GM19372 (cell line): ENCODE results near the gene MAGEB17.
"Not testable (repeated sequence)": the region's sequence is repeated elsewhere in the genome, so short reads cannot be mapped to it uniquely, and the experiment has no call there.

Experiments used
- ATAC-seq: cut with Tn5 transposase; IDR thresholded peaks from one replicate; pipeline ENCODE4 v1.9.1; 2021; ENCODE audit warnings: mild to moderate bottlenecking, low read depth, moderate library complexity; ENCODE audit not compliant: unreplicated experiment

Gene MAGEB17

DNA sequence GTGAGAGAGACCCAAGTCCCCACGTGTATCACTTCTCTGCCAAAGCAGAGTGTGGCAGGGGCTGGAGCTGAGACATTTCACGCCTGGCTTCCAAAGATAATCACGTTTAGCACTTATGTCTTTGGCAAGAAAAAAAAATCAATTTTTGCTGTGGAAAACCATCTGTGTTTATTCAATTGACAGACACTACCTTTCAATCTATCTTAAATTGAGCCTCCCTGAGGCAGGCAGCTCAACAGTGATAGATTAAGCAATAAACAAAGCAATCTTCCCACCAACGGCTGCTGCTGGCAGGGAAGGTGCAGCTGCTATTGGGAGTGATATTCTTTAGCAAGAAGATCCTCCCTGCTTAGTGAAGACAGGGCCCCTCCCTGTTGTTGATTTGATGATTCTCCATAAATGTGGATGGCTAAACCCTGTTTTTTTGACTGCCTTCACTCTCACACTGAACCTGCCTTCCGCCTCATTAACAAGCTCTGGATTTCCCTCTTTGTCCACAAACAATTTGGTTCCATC is 11.6 kb upstream of the MAGEB17 start:
- no peak for ATAC-seq

DNA sequence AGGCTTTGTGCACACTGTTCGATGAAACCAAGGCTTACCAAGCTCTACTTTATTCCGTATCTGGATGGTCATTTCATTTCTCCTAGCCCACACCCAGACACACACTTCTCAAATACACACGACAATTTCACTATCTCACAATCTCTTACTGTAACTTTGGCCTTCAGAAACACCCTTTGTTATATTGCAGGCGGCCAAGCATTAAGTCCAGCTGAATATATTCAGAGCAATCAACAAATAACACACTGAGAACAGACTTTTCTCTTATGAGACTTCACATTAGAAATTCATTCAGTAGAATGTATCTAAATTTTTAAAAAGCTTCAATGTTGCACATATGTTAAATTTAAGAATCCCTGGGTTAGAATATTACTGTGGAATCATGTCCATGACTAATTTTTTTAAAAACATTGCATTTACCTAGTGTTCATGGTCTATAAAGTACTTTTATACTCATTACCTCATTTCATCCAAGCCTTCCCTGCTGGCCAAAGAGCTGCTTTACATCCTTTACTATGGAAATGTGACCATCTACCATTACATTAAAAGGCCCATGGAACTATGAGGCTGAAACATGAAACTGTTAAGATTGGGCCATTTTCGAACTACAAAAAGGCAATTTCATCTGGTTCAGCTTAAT is 10.5 kb upstream of the MAGEB17 start:
- ATAC-seq: no peak

DNA sequence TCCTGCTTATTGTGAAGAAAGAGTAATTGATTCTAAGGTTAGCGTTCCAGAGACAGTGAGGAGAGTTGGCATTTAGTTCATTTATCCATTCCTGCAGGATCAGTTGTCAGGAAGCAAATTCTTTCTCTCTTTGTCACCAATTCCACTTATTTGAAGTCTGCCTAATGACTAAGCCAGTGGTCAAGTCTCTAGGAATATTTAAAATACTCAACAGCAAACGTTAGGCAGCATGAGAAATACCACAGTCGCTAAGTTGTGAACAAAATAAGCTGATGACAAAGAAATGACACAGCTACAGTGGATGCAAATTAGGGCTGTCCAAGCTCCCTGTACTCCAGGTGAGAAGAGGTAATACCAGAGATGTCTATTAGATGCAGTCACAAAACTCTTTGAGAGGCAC is 6.6 kb upstream of the MAGEB17 start:
- no peak for ATAC-seq

DNA sequence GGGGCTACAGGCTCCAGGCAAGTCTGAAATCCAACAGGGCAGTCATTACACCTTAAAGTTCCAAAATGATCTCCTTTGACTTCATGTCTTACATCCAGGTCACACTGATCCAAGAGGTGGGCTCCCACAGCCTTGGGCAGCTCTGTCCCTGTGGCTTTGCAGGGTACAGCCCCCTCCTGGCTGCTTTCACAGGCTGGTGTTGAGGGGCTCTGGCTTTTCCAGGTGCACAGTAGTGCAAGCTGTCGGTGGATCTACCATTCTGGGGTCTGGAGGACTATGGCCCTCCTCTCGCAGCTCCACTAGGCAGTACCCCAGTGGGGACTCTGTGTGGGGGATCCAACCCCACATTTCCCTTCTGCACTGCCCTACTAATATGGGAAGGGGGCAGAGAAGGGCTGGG is 6.1 kb upstream of the MAGEB17 start:
- not testable (repeated sequence) for ATAC-seq

DNA sequence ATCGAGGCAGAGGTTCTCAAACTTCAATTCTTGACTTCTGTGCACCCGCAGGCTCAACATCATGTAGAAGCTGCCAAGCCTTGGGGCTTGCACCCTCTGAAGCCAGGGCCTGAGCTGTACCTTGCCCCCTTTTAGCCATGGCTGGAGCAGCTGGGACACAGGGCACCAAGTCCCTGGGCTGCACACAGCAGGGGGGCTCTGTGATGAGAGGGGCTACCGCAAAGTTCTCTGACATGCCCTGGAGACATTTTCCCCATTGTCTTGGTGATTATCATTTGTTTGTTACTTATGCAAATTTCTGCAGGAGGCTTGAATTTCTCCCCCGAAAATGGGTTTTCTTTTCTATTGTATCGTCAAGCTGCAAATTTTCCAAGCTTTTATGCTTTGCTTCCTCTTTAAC is 4.9 kb upstream of the MAGEB17 start:
- ATAC-seq: no peak

DNA sequence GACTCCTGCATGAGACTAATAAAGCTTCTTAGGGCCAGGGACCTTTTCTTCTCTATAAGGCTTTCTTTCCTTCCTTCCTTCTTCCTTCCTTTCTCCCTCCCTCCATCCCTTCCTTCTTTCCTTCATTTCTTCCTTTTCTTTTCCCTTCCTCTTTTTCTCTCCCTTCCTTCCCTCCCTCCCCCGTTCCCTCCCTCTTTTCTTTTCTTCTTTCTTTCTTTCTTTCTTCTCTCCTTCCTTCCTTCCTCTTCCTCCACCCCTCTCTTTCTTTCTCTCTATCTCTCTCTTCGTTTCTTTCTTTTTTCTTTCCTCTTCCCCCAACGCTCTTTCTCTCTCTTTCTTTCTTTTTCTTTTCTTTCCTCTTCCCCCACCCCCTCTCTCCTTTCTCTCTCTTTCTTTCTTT is 2.5 kb upstream of the MAGEB17 start:
- no peak for ATAC-seq

DNA sequence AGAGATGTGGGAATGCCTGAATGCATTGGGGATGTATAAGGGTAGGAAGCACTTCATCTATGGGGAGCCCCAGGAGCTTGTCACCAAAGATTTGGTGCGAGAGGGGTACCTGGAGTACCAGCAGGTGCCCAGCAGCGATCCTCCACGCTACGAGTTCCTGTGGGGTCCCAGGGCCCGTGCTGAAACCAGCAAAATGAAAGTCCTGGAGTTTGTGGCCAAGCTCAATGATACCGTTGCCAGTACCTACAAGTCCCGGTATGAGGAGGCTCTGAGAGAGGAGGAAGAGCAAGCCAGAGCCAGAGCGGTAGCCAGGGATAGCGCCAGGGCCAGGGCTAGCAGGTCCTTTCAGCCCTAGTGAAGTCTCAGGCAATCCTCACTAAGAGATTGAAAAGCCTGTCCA is 3.8 kb downstream of the MAGEB17 start:
- no peak for ATAC-seq

DNA sequence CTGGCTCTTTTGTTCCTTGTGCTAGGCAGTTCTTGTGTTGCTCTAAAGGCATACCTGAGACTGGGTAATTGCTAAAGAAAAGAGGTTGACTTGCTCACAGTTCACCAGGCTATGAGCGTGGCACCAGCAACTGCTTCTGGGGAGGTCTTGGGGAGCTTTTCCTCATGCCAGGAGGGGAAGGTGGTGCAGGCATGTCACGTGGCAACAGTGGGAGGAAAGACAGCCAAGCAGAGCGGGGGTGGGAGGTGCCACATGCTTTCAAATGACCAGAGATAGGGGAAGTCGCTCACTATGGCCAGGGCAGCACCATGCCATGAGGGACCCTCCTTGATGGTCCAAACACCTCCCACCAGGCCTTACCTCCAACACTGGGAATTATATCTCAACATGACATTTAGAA is 4.7 kb downstream of the MAGEB17 start:
- ATAC-seq: no peak

DNA sequence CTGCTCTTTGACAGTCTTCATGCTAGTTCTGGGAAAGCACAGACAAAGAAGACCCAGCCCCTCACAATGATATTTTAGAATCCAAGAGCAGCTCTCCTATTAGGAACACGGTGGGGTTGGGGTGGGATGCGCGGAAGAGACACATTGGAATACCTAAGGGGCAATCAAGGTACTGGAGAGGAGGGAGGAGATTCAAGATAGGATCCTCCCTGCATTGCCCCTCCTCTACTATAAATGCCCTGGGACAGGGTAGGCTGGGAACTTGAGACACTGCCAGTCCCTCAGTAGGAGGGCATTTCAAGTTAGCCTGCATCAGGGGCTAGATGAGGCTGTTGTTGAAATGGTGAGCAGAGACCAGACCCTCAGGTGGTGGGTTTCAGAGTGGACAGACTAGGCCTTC is 5.1 kb downstream of the MAGEB17 start:
- no peak for ATAC-seq

DNA sequence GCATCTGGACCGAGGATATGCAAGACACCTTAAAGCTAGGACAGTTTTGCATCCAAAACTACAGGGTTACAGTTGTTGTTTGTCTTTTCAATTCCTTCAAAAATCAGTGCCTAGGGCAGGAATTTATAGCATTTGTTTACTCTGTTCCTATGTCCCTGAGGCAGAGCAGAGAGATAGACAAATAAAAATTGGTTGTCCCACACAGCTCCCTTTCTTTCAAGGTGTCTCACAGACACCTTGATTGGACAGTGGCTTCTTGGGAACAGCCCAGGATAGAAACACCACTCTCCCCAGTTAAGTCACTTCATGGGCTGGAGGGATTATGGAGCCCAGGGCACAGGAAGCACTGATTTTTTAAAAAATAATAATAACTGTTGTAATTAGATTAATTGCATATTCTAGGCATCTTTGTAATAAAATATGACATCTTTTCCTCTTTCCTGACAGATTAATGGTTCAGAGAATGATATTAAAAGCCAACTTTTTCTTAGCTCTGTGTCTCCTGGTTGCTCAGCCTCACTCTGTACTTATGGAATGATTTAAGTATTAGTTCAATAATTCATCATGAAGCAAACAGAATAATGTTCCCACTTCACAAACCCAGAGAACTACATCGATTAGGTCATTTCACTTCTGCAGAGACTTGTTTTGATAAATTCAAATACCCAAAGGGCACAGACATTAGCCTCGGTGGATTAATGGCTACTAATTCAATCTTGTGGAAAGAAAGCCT is 8.2 kb downstream of the MAGEB17 start:
- ATAC-seq: no peak

DNA sequence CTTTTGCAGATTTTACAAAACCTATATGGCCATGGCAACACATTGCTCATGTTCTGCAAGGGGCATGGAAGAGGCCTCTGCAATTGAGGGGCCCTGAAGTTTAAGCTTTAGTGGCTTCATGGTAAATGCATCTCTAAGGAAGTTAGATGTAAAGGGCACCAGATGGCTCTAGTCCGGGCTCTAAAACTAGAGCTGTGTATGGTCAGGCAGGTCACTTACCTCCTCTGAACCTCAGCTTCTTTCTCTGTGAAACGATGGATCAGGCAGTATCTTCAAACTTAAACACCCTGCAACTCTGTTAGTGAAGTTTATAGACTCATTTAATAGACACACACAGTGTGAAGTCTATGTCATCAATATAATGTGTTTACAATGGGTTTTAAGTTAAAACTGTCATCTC is 10.0 kb downstream of the MAGEB17 start:
- no peak for ATAC-seq

DNA sequence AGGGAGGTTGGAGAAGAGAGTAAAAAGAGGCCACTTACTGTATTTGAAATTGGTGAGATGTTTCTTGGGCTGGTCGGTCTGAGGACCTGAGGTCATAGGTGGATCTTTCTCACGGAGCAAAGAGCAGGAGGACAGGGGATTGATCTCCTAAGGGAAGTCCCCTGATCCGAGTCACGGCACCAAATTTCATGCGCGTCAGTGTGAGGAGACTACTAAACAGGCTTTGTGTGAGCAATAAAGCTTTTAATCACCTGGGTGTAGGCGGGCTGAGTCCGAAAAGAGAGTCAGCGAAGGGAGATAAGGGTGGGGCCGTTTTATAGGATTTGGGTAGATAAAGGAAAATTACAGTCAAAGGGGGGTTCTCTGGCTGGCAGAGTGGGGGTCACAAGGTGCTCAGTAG is 16.6 kb downstream of the MAGEB17 start:
- not testable (repeated sequence) for ATAC-seq

DNA sequence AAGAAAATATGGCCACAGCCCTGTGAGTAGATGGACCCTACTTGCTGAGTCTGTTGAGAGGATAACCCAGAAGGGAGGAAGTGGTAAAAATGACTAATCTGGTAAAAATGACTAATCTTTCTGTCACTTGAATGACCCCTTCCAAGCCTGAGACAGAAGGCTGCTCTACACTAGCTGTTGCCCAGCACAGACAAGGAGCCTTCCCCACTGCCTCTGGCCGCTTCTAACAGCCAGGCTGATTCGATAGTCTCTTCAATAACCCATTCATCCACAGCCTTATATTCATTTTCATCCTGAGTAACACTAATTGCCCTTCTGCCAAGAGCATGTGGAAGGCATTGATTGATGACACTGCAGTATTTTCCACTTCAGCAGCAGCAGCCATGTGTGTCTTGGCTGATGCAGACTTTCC is 18.4 kb downstream of the MAGEB17 start:
- ATAC-seq: peak; percentile 100

DNA sequence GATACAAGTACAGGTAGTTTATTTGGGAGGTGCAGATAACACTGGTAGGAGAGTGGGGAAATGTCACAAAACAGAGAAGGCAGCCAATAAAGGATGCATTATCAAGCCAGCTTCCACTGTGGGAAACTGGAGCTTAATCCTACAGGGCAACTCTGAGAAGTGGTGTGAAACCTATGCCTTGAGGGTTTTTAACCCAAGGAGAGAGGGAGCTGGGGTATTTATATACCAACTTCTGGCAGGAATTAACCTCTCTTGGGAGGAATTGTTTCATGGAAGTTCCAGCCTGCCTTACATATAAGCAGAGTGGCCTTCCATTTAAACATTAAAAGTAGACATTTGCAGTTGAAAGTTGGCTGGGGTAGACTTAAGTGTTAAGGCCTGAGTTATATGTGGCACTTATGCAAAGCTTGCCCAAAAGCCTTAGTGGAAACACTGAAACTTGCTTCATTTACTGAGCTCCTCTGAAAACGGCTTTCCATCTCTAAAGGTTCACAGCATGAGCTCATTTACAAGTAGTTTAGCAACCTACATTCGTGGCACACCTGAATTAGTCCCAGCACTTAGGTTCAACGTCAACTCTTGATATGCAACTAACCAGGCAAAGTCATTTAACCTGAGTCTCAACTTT is 19.2 kb downstream of the MAGEB17 start:
- ATAC-seq: no peak

DNA sequence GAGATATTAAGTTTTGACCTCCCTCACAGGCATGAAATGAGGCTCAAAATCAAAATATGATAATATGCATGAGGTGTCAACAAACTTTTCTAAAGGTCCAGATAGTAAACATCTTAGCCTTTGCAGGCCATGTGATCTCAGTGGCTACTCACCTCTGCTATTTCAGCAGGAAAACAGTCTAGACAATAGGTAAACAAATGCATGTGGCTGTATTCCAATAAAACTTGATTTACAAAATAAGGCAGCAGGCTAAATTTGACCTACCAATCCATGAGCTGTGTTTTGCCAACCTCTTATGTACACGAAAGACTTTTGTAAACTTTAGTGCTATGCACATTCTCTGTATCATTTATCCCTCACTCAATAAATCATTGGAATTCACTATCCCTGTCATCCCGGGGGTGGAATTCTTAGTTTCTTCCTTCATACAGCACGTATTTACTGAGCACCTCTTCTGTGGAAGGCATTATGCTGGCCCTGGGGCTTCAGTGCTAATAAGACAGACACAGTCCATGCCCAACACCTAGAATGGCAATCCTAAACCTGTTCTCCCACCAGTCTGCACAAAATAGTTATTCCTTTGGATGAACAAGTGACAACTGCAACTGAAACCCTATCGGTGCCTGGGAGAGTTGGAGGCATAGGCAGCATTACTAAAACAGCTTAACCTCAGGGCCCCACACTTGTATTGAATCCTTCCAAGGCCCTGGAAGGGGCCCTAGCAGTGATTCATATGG is 19.9 kb downstream of the MAGEB17 start:
- ATAC-seq: no peak

DNA sequence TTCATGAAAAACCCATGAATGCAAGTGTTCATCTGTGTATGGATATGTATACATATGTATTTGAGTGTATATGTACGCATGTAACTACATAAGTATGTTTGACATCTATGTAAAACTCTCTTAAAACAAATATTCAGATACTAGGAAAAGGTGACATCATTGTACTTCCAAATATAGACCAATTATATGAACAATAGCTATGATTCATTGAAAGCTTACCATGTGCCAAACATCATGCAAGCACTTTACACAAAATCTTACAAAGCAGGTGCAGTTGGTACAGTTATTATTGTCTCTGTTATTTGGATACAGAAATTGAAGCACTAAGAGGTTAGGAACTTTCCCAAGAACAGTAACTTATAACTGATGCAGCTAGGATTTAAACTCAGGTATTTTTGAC is 21.4 kb downstream of the MAGEB17 start:
- no peak for ATAC-seq

DNA sequence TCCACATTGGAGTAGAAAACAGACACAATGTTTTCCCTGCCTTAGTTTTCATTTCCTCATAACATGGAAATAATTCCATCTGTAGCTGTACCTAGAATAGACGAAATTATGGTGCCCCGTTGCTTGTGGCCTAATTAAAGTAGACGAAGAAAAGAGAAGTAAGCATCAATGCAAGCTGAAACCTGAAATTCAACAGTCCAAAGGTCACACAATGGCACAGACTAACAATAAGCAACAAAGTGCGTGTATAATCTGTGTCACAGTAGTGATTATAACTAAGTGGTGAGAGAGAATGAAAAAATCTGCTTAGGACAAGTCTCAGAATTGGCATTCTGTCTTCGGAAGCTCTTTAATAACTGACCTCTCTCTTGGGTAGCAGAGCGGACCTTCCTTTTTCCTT is 24.3 kb downstream of the MAGEB17 start:
- no peak for ATAC-seq

DNA sequence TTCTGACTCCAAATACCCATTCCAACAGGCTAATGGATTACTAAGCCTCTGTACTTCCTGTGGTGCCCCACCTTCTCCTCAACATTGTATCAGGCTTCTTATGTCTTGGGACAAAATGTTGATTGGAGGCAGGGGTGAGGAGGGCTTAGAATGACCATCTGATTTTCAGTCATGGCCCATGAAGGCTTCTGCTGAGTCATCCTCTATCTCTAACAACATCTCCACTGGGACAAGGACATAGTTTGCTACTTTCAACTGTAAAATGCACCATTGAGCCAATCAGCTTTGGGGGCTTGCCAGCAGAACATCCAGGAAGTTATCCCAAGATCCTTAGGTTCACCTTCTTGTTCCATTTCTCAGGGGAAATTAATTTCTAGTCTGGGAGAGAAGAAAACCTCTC is 29.5 kb downstream of the MAGEB17 start:
- ATAC-seq: no peak

DNA sequence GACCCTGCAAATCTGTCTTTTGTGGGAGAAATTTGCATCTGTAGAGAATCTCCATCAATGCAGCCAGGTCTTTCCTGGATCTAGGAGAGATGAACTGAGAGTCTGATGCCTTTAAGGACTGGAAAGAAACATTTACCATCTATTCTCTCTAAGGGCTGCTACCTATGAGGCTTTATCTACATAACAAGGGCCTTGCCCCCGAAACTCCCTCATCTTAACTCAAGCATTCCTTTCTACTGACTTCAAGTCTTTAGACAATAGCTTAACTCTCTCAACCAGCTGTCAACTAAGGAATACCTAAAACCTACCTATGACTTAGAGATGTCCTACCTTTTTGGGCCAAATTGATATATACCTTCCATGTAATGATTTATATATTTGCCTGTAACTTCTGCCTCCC is 32.1 kb downstream of the MAGEB17 start:
- no peak for ATAC-seq

DNA sequence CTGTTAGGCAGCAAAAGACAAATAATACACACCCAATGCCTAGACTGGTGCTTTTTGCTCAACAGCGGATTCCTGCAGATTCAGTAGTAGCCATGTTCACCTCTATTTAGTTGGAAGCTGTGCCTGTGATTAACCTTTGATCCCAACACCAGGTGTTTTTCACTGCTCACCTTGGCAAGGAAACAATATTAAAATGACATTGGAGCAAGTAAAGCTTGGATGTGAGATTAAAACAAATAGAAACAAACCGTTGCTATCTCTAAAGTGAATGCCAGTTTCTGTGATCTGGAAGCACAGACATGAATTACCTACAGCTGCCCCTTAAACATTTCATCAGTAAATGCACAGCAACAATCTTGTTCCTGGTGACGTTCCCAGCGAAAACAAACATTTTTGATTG is 35.7 kb downstream of the MAGEB17 start:
- ATAC-seq: no peak

DNA sequence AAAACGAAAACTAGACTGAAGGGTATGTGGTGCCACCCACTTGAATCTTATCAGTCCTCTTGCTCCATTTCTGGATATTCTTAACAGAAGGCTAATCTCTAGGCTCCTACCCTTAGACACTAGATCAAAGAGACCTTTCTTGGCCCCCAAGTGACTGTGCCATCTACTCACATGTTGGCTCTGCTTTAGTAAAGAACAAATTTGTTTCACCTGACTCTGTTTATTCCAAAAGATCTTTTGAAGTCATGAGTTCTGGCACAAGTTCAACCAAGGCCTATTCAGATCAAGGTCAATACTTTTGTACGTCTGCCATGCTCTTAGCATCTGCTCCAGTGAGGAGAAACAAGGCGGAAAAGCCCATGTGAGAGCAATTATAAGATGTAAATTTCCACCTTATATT is 37.3 kb downstream of the MAGEB17 start:
- no peak for ATAC-seq
